OCI-LY1 (cell line): ENCODE measurements around the gene LRRFIP1.
"Not testable (repeated sequence)": the region's sequence is repeated elsewhere in the genome, so short reads cannot be mapped to it uniquely, and the experiment has no call there.

Experiments used
- H2AFZ ChIP-seq: fragments of 200-600 bp; sonication (generic), shearing (Covaris generic); 2 replicates; pipeline ENCODE4 v1.6.0; 2014; ENCODE audit warnings: antibody characterized with exemption, mild to moderate bottlenecking, low read length
- H3F3A ChIP-seq: fragments of 200-600 bp; sonication (generic), shearing (Covaris generic); 2 replicates; pipeline ENCODE4 v1.6.0; 2014; ENCODE audit warnings: mild to moderate bottlenecking, antibody characterized with exemption, low read length, moderate library complexity; ENCODE audit not compliant: insufficient read depth
- H3K27ac ChIP-seq: fragments of 200-600 bp; sonication (generic); 2 replicates; pipeline ENCODE4 v1.5.1; 2014; ENCODE audit warnings: low read length, mixed run types, mild to moderate bottlenecking, low read depth; ENCODE audit not compliant: poor library complexity, severe bottlenecking
- H3K27me3 ChIP-seq: fragments of 200-600 bp; sonication (generic); 2 replicates; pipeline ENCODE4 v1.6.0; 2014; ENCODE audit warnings: antibody characterized with exemption, mild to moderate bottlenecking, low read length, moderate library complexity; ENCODE audit not compliant: insufficient read depth
- H3K36me3 ChIP-seq: fragments of 200-600 bp; sonication (generic); 2 replicates; pipeline ENCODE4 v1.6.1; 2014; ENCODE audit warnings: mild to moderate bottlenecking, antibody characterized with exemption, low read length, moderate library complexity, mixed read lengths; ENCODE audit not compliant: insufficient read depth
- H3K4me1 ChIP-seq: fragments of 200-600 bp; sonication (generic); 2 replicates; pipeline ENCODE4 v1.5.1; 2014; ENCODE audit warnings: mild to moderate bottlenecking, low read length, moderate library complexity; ENCODE audit not compliant: insufficient read depth, severe bottlenecking
- H3K4me2 ChIP-seq: fragments of 200-600 bp; sonication (generic), shearing (Covaris generic); 2 replicates; pipeline ENCODE4 v1.6.1; 2014; ENCODE audit warnings: low read length
- H3K4me3 ChIP-seq: fragments of 200-600 bp; sonication (generic); 2 replicates; pipeline ENCODE4 v1.5.1; 2014; ENCODE audit warnings: low read length, low read depth, mild to moderate bottlenecking, mixed read lengths; ENCODE audit not compliant: poor library complexity, severe bottlenecking
- H3K79me2 ChIP-seq: fragments of 200-600 bp; shearing (Covaris generic); 2 replicates; pipeline ENCODE4 v1.6.1; 2016; ENCODE audit warnings: mixed run types, low read length, mixed read lengths; ENCODE audit not compliant: insufficient read depth
- H3K9ac ChIP-seq: fragments of 200-600 bp; sonication (generic), shearing (Covaris generic); 2 replicates; pipeline ENCODE4 v1.6.1; 2014; ENCODE audit warnings: mild to moderate bottlenecking, low read length, mixed read lengths
- H3K9me2 ChIP-seq: fragments of 200-600 bp; sonication (generic), shearing (Covaris generic); 2 replicates; pipeline ENCODE4 v1.6.1; 2014; ENCODE audit warnings: low read depth, mild to moderate bottlenecking, low read length, mixed read lengths
- H3K9me3 ChIP-seq: fragments of 200-600 bp; shearing (Covaris generic); 2 replicates; pipeline ENCODE4 v1.6.1; 2014; ENCODE audit warnings: low read length, mixed read lengths
- H4K20me1 ChIP-seq: fragments of 200-600 bp; sonication (generic), shearing (Covaris generic); 2 replicates; pipeline ENCODE4 v1.6.0; 2016; ENCODE audit warnings: mild to moderate bottlenecking, low read length; ENCODE audit not compliant: insufficient read depth
- CTCF ChIP-seq: fragments of 200-600 bp; sonication (generic), shearing (Covaris generic); IDR thresholded peaks from 2 replicates; pipeline ENCODE4 v1.5.1; 2017; ENCODE audit warnings: mild to moderate bottlenecking, antibody characterized with exemption, low read length, moderate library complexity, mixed read lengths
- EZH2 ChIP-seq: fragments of 200-600 bp; sonication (generic), shearing (Covaris generic); IDR thresholded peaks from 2 replicates; pipeline ENCODE4 v1.8.0; 2017; ENCODE audit warnings: borderline replicate concordance, mixed run types, mild to moderate bottlenecking, antibody characterized with exemption, low read length, moderate library complexity, mixed read lengths

LRRFIP1 gene

GRCh38 chr2:237758185-237758584 is 130.8 kb downstream of the LRRFIP1 start:
- no peaks in the 10 kb centered on the region for H3K79me2 ChIP-seq
- H3K27me3 ChIP-seq, result no peaks in the 10 kb centered on the region
- H3K4me2 ChIP-seq, result no peak overlapping the region
- H3K36me3 ChIP-seq, result peaks cover 90% of the 10 kb centered on the region
- no peak overlapping the region for H3K27ac ChIP-seq
- H3K4me3 ChIP-seq, result no peak overlapping the region
- 0 out of 2 replicates have a peak, but pooled peaks cover 2% of the 10 kb centered on the region for H3F3A ChIP-seq
- H3K9me3 ChIP-seq, result no peaks in the 10 kb centered on the region
- H4K20me1 ChIP-seq, result no peaks in the 10 kb centered on the region
- H3K9me2 ChIP-seq, result no peaks in the 10 kb centered on the region
- TF ChIP-seq CTCF, result no peak
- TF ChIP-seq EZH2, result no peak
- H3K4me1 ChIP-seq, result no peaks in the 10 kb centered on the region
- H3K9ac ChIP-seq, result no peak overlapping the region
- H2AFZ ChIP-seq, result no peak overlapping the region

GRCh38 chr2:237759176-237759575 is 131.8 kb downstream of the LRRFIP1 start:
- Histone ChIP-seq H3K27ac (no peak overlapping the region), H3K4me1 (no peaks in the 10 kb centered on the region), H3F3A (0 out of 2 replicates have a peak, but pooled peaks cover 2% of the 10 kb centered on the region), H2AFZ (no peak overlapping the region), H3K4me3 (no peak overlapping the region), H3K9me2 (no peaks in the 10 kb centered on the region), H3K36me3 (peaks cover 84% of the 10 kb centered on the region), H4K20me1 (no peaks in the 10 kb centered on the region), H3K9ac (no peak overlapping the region), H3K79me2 (no peaks in the 10 kb centered on the region), H3K4me2 (no peak overlapping the region), H3K9me3 (no peaks in the 10 kb centered on the region), H3K27me3 (no peaks in the 10 kb centered on the region)
- TF ChIP-seq CTCF, result no peak
- no peak for TF ChIP-seq EZH2

- 0 out of 2 replicates have a peak, but pooled peaks cover 2% of the 10 kb centered on the region for H3F3A ChIP-seq
- no peaks in the 10 kb centered on the region for H3K79me2 ChIP-seq
- H3K4me1 ChIP-seq, result no peaks in the 10 kb centered on the region
- H2AFZ ChIP-seq, result no peak overlapping the region
- H3K4me2 ChIP-seq, result no peak overlapping the region
- TF ChIP-seq CTCF, result no peak
- no peak for TF ChIP-seq EZH2
- H3K9me2 ChIP-seq, result no peaks in the 10 kb centered on the region
- no peaks in the 10 kb centered on the region for H3K27me3 ChIP-seq
- H3K27ac ChIP-seq, result no peak overlapping the region
- H3K4me3 ChIP-seq, result no peak overlapping the region
- no peak overlapping the region for H3K9ac ChIP-seq
- H3K9me3 ChIP-seq, result no peaks in the 10 kb centered on the region
- no peaks in the 10 kb centered on the region for H4K20me1 ChIP-seq
- H3K36me3 ChIP-seq, result peaks cover 71% of the 10 kb centered on the region
These were observed 133.4 kb downstream of the LRRFIP1 start for GRCh38 chr2:237760506-237761502.

GRCh38 chr2:237762291-237763182 is 135.2 kb downstream of the LRRFIP1 start:
- not testable (repeated sequence) for H3K4me2 ChIP-seq, H2AFZ ChIP-seq, H3K27ac ChIP-seq, H3K4me3 ChIP-seq, H4K20me1 ChIP-seq, H3F3A ChIP-seq, H3K9me2 ChIP-seq, H3K9me3 ChIP-seq, H3K4me1 ChIP-seq, H3K9ac ChIP-seq, H3K27me3 ChIP-seq, H3K79me2 ChIP-seq
- H3K36me3 ChIP-seq, result peaks cover 64% of the 10 kb centered on the region
